Epithelial cell of esophagus (primary cell): ENCODE measurements around the gene JKAMP.

Source experiments
- DNase-seq: peaks from one replicate; pipeline ENCODE4 v3.0.0; 2010; ENCODE audit warnings: low read depth
- H3K4me3 ChIP-seq: 2 replicates; pipeline ENCODE4 v1.5.1; 2011; ENCODE audit warnings: mild to moderate bottlenecking, low read length, control low read depth
- CTCF ChIP-seq: IDR thresholded peaks from 2 replicates; pipeline ENCODE4 v1.5.1; 2011; ENCODE audit warnings: low read depth, mild to moderate bottlenecking, low read length, control low read depth, inconsistent platforms; ENCODE audit not compliant: insufficient read depth; ENCODE audit errors: missing control alignments

The JKAMP gene

GRCh38 chr14:59510966-59511365 lies 26.6 kb downstream of the JKAMP start:
- no peak overlapping the region for H3K4me3 ChIP-seq
- DNase-seq: no peak
- no peak for TF ChIP-seq CTCF

- no peak for DNase-seq
- TF ChIP-seq CTCF: peak; percentile 30
- H3K4me3 ChIP-seq: no peak overlapping the region
These were observed 27.7 kb downstream of the JKAMP start for GRCh38 chr14:59511916-59512575.

- DNase-seq: no peak
- H3K4me3 ChIP-seq: no peak overlapping the region
- TF ChIP-seq CTCF: no peak
These were observed 35.9 kb downstream of the JKAMP start for GRCh38 chr14:59520224-59520623.

GRCh38 chr14:59529189-59529588 lies 44.9 kb downstream of the JKAMP start:
- DNase-seq: no peak
- no peak overlapping the region for H3K4me3 ChIP-seq
- TF ChIP-seq CTCF: no peak

GRCh38 chr14:59530349-59530748 lies 46.0 kb downstream of the JKAMP start:
- no peak for DNase-seq
- H3K4me3 ChIP-seq: no peak overlapping the region
- no peak for TF ChIP-seq CTCF

GRCh38 chr14:59532419-59532818 lies 48.1 kb downstream of the JKAMP start:
- no peak for DNase-seq
- no peak for TF ChIP-seq CTCF
- no peak overlapping the region for H3K4me3 ChIP-seq

- DNase-seq: no peak
- no peak overlapping the region for H3K4me3 ChIP-seq
- TF ChIP-seq CTCF: no peak
These were observed 50.2 kb downstream of the JKAMP start for GRCh38 chr14:59534361-59534987.
